ENCODE measurements around the gene NUBP1.
"Not testable (repeated sequence)": the region's sequence is repeated elsewhere in the genome, so short reads cannot be mapped to it uniquely, and the experiment has no call there.

The NUBP1 gene
- total RNA-seq = 28.2 to 46.6 reads per million in 2 experiments

GRCh38 chr16:10743610-10744369, at the start of gene NUBP1:
NUBP1 (plus strand) TSS chr16:10743842; CDS start chr16:10743864, 22 bp downstream.
- DNase-seq (ENCODE audit: low read depth) = peak; percentile 99

DNA sequence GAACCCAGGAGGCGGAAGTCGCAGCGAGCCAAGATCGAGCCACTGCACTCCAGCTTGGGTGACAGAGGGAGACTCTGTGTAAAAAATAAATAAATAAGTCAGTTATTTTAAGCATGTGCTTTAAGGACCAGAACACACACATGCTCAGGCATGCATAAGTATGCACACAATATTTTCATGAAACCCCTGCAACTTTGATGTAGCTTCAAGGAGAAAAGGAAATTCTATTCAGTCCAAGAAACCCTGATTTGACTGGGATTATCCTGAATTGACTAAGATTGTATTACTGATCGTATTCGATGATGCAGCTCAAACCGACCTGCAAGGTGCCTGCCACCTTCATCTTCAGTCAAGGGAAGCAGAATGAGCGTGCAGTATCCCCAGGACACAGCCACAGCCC, 49.8 kb upstream of the NUBP1 start:
- DNase-seq (ENCODE audit: low read depth) = no peak

DNA sequence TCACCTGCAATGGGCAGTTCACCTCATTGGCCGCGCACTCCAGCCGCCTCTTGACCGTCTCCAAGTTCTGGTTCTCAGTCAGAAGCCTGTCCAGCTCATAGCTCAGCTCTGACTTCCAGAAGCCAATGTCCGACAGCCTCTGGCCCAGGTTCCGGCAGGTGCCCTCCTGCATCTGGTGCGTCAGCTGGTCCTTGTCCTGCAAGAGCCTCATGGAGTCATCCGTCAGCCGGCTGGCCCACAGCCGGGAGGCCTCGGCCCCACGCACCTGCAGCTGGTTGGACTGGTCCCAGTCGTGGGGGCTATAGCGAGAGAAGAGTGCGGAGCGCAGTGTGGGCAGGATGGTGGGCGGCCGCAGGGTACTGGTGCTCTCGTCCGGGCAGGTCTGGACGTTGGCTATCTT, 49.3 kb upstream of the NUBP1 start:
- DNase-seq (ENCODE audit: low read depth) = no peak

DNA sequence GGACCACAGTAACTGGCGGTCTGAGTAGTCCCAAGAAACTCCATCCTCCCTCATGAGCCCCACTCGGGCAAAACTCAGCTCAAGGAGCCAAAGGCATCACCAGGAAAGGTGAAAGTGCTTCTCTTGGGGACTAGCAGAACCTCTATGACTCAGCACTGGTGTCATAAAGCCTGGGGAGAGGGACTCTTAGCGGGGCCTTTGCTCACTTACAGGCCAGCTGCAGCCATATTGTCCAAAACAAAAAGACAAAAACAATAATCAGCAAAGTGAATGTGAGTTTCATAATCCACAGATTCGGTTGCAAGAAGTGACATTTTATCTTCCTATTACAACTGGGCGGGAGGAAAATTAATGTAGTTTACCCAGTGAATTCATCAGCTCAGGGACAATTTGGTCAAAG, 48.8 kb upstream of the NUBP1 start, which contains the start of gene TEKT5:
TEKT5 (minus strand) TSS at position 101 of the 400 bp plus-strand sequence; CDS start at position 44, 57 bp downstream.
- no peak for DNase-seq (ENCODE audit: low read depth)

GRCh38 chr16:10699756-10700155, 43.9 kb upstream of the NUBP1 start:
- no peak for DNase-seq (ENCODE audit: low read depth)

DNA sequence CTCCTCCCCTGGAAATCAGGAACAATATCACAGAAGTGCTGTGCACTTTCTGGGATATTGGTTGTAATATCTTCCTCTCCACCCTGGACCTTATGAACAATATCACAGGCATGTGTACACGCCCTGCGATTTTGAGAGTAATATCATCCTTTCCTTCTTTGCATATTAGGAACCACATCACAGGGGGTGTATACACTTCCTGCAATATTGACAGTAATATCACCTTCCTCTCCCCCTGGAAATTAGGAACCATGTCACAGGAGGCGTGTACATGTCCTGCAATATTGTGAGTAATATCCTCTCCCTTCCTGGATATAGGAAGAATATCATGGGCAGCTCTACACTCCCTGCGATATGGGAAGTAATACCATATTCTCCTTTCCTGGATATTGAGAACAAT, 34.7 kb upstream of the NUBP1 start:
- DNase-seq (ENCODE audit: low read depth) = no peak

GRCh38 chr16:10728003-10728887, 15.4 kb upstream of the NUBP1 start:
- DNase-seq (ENCODE audit: low read depth) = no peak

DNA sequence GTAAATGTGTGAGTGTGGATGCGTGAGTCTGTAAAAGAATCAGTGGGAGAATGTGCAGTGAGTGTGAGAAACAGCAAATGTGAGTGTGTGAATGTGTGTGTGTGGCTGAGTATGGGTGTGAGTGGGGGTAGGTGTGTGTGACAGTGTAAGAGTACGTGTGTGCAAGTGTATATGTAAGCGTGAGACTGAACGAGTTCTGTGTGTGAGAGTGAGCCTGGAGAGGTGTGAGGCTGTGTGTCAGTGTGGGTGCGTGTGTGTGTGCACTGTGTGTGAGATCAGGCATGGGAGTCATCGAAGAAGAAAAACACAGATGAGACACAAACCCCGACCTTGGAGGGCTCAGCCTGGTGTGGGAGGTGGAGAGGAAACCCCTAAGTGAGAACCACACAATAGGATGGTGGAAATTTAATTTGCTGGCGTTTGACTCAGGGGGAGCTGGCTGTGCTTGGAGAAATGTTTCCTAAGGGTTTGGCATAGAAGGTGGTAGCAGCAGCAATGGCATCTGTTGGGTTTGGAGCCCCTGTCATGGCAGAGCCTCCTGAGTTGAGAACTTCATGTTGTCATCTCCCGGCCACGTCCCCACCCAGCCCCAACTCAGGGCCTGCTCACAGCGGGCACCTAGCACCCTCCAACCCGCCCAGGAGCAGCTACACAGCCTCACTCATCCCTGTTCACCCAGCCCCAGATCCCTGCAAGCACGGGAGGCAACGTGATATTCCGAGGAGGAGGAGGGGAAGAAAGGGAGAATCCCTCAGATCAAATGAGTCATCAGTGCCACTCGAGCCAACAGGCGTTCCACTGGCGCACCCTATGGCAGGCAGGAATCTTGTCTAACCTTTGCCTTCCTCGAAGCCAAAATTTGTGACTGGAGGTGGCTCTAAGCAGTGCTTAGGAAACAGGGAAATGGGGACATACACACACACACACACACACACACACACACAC, 14.3 kb upstream of the NUBP1 start:
- DNase-seq (ENCODE audit: low read depth) = no peak

- no peak for DNase-seq (ENCODE audit: low read depth)
These were observed 11.9 kb upstream of the NUBP1 start for GRCh38 chr16:10731790-10732189.

- DNase-seq (ENCODE audit: low read depth) = peak; percentile 58
These were observed 6.5 kb upstream of the NUBP1 start for GRCh38 chr16:10737068-10737625.

- no peak for DNase-seq (ENCODE audit: low read depth)
These were observed 5.2 kb upstream of the NUBP1 start for GRCh38 chr16:10738231-10739077.

- DNase-seq (ENCODE audit: low read depth) = no peak
These were observed 3.4 kb upstream of the NUBP1 start for GRCh38 chr16:10740000-10740844.

DNA sequence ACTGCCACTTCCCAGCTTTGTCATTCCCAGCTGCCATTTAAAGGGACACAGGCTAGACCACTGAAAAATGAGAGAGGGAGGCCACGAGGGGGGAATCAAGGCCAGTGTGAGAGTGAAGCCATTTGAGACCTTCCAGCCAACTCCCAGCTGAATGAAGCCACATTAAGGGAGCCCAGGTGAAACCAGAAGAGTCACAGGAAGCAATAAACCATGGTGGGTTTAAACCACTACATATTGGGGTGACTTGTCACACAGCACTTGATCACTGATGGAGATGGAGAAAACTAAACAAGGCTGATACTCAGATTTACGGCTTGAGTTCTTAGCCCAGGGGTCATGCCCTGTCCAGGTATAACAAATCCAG, 2.8 kb upstream of the NUBP1 start:
- no peak for DNase-seq (ENCODE audit: low read depth)

GRCh38 chr16:10741249-10741648, 2.4 kb upstream of the NUBP1 start:
- not testable (repeated sequence) for DNase-seq (ENCODE audit: low read depth)

- no peak for DNase-seq (ENCODE audit: low read depth)
These were observed 1.8 kb upstream of the NUBP1 start for GRCh38 chr16:10741844-10742243.

DNA sequence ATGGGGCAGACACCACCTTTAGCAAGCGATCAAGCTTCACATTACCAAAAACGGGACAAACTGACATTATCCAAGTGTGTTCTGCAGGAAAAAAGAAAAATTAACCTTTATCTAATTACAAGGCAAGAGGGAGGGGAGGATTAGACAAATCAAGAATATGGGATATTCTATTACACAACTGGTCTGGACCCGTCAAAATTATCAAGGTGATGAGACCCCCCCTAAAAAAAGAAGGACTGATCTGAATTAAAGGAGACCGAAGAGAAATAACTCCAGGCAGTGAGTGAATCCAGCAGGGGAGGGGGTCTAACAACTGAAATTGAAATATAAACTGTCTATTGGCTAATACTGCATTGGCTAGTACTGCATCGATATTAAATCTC, 424 bp upstream of the NUBP1 start:
- no peak for DNase-seq (ENCODE audit: low read depth)

DNA sequence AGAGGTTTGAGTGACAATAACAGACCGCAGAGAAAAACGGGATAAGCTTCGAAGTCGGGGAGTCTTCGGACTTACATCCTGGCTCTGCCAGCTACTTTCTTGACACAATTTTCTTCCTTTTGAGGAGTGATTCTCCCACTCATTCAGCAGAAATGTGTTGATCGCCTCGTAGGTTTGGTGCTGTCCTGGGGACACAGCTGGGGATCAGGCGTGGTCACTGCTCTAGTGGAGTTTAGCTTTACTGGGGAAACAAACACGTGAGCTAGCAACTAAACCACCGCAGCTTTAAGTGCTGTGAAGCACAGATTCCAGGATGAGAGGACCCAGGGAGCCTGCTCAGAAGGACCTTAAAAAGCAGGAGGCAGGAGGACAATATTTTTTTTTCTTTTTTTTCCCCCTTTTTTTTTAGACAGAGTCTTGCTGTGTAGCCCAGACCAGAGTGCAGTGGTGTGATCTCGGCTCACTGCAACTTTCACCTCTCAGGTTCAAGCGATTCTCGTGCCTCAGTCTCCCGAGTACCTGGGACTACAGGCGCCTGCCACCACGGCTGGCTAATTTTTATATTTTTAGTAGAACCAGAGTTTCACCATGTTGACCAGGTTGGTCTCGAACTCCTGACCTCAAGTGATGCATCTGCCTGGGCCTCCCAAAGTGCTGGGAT, 858 bp downstream of the NUBP1 start:
- no peak for DNase-seq (ENCODE audit: low read depth)

DNA sequence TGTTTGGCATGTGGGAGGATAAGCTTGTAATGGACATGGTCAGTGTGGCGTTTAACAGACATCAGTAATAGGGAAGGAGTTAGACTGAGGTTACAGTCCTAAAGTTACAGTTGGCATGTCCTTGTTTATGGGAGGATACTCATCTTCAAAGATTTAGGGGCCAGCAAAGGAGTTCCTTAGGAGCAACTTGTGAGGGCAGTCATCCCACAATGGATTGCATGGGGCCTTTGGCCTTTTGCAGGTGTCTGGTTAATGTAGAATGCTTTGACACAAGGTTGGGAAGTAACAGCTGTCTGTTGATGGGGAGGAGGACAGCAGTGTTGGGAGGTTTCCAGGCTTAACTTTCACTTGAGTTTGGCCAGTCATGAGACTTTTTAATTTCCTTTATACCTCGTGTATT, 2.2 kb downstream of the NUBP1 start:
- no peak for DNase-seq (ENCODE audit: low read depth)

DNA sequence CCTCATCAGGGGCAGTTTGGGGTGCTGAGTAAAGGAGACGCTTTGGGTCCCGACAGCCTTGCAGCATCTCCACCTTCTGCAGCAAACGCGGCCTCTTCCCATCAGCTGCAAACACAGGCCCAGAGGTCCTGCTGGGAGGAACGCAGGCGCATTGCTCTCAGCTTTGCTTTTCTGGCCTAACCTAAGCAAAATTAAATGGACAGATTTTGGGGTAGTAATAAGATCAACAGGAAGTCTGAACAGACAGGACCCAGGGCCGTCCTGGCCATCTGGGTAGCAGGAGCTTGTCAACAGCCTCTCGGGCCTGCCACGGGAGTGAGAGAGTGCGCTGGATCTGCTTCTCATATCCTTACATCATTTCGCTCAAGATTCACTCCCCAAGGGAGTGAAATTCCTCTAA, 7.2 kb downstream of the NUBP1 start:
- DNase-seq (ENCODE audit: low read depth) = no peak

Measured in T follicular helper cell (primary cell).